Measurements from ENCODE around the gene PDE4D. TPM values are rescaled to one million over a fixed set of nuclear protein-coding genes. Genes with fewer than 3 reads are reported as not detected.

Gene PDE4D
- total RNA-seq, 1 experiment from 2014 or later: 4.9 TPM

GRCh38 chr5:59249726-59250125, 643.8 kb downstream of the PDE4D start:
- in situ Hi-C loops (cut with HindIII; ENCODE audit: low sequenced_read_pairs): no loop called here
- DNase-seq (ENCODE audit: low spot score): no peak

- in situ Hi-C loops (cut with HindIII; ENCODE audit: low sequenced_read_pairs): no loop called here
- DNase-seq (ENCODE audit: low spot score): no peak
Observed at GRCh38 chr5:59249160-59249559, 644.4 kb downstream of the PDE4D start.

- DNase-seq (ENCODE audit: low spot score): no peak
- in situ Hi-C loops (cut with HindIII; ENCODE audit: low sequenced_read_pairs): no loop called here
Observed at GRCh38 chr5:59246882-59247281, 646.6 kb downstream of the PDE4D start.

- no peak for DNase-seq (ENCODE audit: low spot score)
- in situ Hi-C loops (cut with HindIII; ENCODE audit: low sequenced_read_pairs): no loop called here
Observed at GRCh38 chr5:59246145-59246869, 647.2 kb downstream of the PDE4D start.

GRCh38 chr5:59245198-59245597, 648.3 kb downstream of the PDE4D start:
- DNase-seq (ENCODE audit: low spot score): no peak
- in situ Hi-C loops (cut with HindIII; ENCODE audit: low sequenced_read_pairs): no loop called here

- no peak for DNase-seq (ENCODE audit: low spot score)
- in situ Hi-C loops (cut with HindIII; ENCODE audit: low sequenced_read_pairs): no loop called here
Observed at GRCh38 chr5:59241552-59241951, 652.0 kb downstream of the PDE4D start.

GRCh38 chr5:59241119-59241518, 652.4 kb downstream of the PDE4D start:
- in situ Hi-C loops (cut with HindIII; ENCODE audit: low sequenced_read_pairs): no loop called here
- no peak for DNase-seq (ENCODE audit: low spot score)

- in situ Hi-C loops (cut with HindIII; ENCODE audit: low sequenced_read_pairs): no loop called here
- DNase-seq (ENCODE audit: low spot score): no peak
Observed at GRCh38 chr5:59238126-59238902, 655.2 kb downstream of the PDE4D start.

- DNase-seq (ENCODE audit: low spot score): no peak
- in situ Hi-C loops (cut with HindIII; ENCODE audit: low sequenced_read_pairs): no loop called here
Observed at GRCh38 chr5:59236986-59237385, 656.5 kb downstream of the PDE4D start.

GRCh38 chr5:59236448-59236847, 657.1 kb downstream of the PDE4D start:
- in situ Hi-C loops (cut with HindIII; ENCODE audit: low sequenced_read_pairs): no loop called here
- no peak for DNase-seq (ENCODE audit: low spot score)

- in situ Hi-C loops (cut with HindIII; ENCODE audit: low sequenced_read_pairs): no loop called here
- DNase-seq (ENCODE audit: low spot score): no peak
Observed at GRCh38 chr5:59234236-59234635, 659.3 kb downstream of the PDE4D start.

- in situ Hi-C loops (cut with HindIII; ENCODE audit: low sequenced_read_pairs): no loop called here
- DNase-seq (ENCODE audit: low spot score): no peak
Observed at GRCh38 chr5:59231221-59231931, 662.1 kb downstream of the PDE4D start.

- in situ Hi-C loops (cut with HindIII; ENCODE audit: low sequenced_read_pairs): no loop called here
Observed at GRCh38 chr5:59222687-59223511, 670.6 kb downstream of the PDE4D start.

GRCh38 chr5:59221769-59222168, 671.8 kb downstream of the PDE4D start:
- in situ Hi-C loops (cut with HindIII; ENCODE audit: low sequenced_read_pairs): no loop called here
- no peak for DNase-seq (ENCODE audit: low spot score)

More at GRCh38 chr5:59222687-59223511, 670.6 kb downstream of the PDE4D start:
- DNase-seq (ENCODE audit: low spot score): no peak

- DNase-seq (ENCODE audit: low spot score): no peak
- in situ Hi-C loops (cut with HindIII; ENCODE audit: low sequenced_read_pairs): no loop called here
Observed at GRCh38 chr5:59218424-59219045, 675.0 kb downstream of the PDE4D start.

GRCh38 chr5:59216841-59217240, 676.7 kb downstream of the PDE4D start:
- in situ Hi-C loops (cut with HindIII; ENCODE audit: low sequenced_read_pairs): no loop called here

GRCh38 chr5:59212596-59212995, 680.9 kb downstream of the PDE4D start:
- no peak for DNase-seq (ENCODE audit: low spot score)
- in situ Hi-C loops (cut with HindIII; ENCODE audit: low sequenced_read_pairs): no loop called here

More at GRCh38 chr5:59216841-59217240, 676.7 kb downstream of the PDE4D start:
- no peak for DNase-seq (ENCODE audit: low spot score)

- in situ Hi-C loops (cut with HindIII; ENCODE audit: low sequenced_read_pairs): no loop called here
- DNase-seq (ENCODE audit: low spot score): no peak
Observed at GRCh38 chr5:59209758-59210359, 683.7 kb downstream of the PDE4D start.
